ENCODE results near the gene F7. TPM values are rescaled to one million over a fixed set of nuclear protein-coding genes. Genes with fewer than 3 reads are reported as not detected.

The F7 gene
- total RNA-seq, 1 experiment from 2014 or later, result 0.26 TPM

GRCh38 chr13:113096052-113096744, 9.4 kb upstream of the F7 start (continued):
- TF ChIP-seq AFF4 (CRISPR knock-in tag; IDR thresholded peaks at IDR 0.05; ENCODE audit: borderline replicate concordance), result no peak
- TF ChIP-seq, protein P1, sequence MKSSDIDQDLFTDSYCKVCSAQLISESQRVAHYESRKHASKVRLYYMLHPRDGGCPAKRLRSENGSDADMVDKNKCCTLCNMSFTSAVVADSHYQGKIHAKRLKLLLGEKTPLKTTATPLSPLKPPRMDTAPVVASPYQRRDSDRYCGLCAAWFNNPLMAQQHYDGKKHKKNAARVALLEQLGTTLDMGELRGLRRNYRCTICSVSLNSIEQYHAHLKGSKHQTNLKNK (CRISPR knock-in tag; IDR thresholded peaks at IDR 0.05), result no peak
- TF ChIP-seq ZNF396 (CRISPR knock-in tag; IDR thresholded peaks at IDR 0.05; ENCODE audit: borderline replicate concordance), result no peak
- no peak for TF ChIP-seq RELA (CRISPR knock-in tag; IDR thresholded peaks at IDR 0.05; ENCODE audit: borderline replicate concordance)
- TF ChIP-seq USF2 (CRISPR knock-in tag; IDR thresholded peaks at IDR 0.05), result no peak
- TF ChIP-seq, protein P2, sequence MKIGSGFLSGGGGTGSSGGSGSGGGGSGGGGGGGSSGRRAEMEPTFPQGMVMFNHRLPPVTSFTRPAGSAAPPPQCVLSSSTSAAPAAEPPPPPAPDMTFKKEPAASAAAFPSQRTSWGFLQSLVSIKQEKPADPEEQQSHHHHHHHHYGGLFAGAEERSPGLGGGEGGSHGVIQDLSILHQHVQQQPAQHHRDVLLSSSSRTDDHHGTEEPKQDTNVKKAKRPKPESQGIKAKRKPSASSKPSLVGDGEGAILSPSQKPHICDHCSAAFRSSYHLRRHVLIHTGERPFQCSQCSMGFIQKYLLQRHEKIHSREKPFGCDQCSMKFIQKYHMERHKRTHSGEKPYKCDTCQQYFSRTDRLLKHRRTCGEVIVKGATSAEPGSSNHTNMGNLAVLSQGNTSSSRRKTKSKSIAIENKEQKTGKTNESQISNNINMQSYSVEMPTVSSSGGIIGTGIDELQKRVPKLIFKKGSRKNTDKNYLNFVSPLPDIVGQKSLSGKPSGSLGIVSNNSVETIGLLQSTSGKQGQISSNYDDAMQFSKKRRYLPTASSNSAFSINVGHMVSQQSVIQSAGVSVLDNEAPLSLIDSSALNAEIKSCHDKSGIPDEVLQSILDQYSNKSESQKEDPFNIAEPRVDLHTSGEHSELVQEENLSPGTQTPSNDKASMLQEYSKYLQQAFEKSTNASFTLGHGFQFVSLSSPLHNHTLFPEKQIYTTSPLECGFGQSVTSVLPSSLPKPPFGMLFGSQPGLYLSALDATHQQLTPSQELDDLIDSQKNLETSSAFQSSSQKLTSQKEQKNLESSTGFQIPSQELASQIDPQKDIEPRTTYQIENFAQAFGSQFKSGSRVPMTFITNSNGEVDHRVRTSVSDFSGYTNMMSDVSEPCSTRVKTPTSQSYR (CRISPR knock-in tag; IDR thresholded peaks at IDR 0.05), result no peak
- no peak for TF ChIP-seq ZNF219 (CRISPR knock-in tag; IDR thresholded peaks at IDR 0.05; ENCODE audit: borderline replicate concordance)
- TF ChIP-seq ESRRA (CRISPR knock-in tag; IDR thresholded peaks at IDR 0.05; ENCODE audit: borderline replicate concordance), result no peak
- no peak for TF ChIP-seq ZNF121 (CRISPR knock-in tag; IDR thresholded peaks at IDR 0.05)

DNA sequence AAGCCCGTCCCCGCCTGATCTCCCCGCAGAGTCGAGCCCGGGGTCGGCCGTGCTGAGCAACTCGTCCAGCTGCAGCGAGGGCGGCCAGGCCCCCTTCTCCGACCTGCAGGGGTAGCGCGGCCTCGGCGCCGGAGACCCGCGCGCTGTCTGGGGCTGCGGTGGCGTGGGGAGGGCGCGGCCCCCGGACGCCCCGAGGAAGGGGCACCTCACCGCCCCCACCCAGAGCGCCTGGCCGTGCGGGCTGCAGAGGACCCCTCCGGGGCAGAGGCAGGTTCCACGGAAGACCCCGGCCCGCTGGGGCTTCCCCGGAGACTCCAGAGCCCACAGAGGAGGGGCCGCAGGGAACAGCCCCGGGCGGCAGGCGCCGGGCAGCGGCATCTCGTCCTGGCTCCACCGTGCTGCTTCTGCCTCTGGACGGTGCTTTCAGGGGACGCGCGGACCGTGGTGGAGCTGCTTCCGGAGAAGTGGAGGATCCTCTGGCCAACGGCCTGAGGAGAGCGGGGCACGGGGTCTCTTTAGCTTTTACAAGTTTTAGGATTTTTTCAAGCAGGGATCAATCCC, 8.8 kb upstream of the F7 start:
- ATAC-seq (no peak), DNase-seq (ENCODE audit: low spot score) (no peak)
- Mint-ChIP-seq H3K9me3 (no peaks in the 10 kb centered on the region), H3K36me3 (no peaks in the 10 kb centered on the region), H3K4me3 (no peak overlapping the region), H3K27me3 (ENCODE audit: low read depth) (no peaks in the 10 kb centered on the region), H3K4me1 (peaks cover 3% of the 10 kb centered on the region; the same call in 1 of the 2 replicates), H3K27ac (no peak overlapping the region)
- ChIA-PET POLR2A (interaction anchor here (1.1 kb wide), 1 partner anchor 13 kb away, joined by 3 read pairs; no protein-coding TSS in a partner anchor), CTCF (interaction anchor here (0.6 to 2.7 kb wide), 3 partner anchors 11 to 116 kb away, joined by 3 to 10 read pairs (median 5); no protein-coding TSS in a partner anchor)
- TF ChIP-seq EMX1 (CRISPR knock-in tag; IDR thresholded peaks at IDR 0.05) (no peak), NFATC4 (CRISPR knock-in tag; IDR thresholded peaks at IDR 0.05) (no peak), SMAD4 (CRISPR knock-in tag; IDR thresholded peaks at IDR 0.05) (no peak), GRHL2 (CRISPR knock-in tag; IDR thresholded peaks at IDR 0.05; ENCODE audit: insufficient replicate concordance, severe bottlenecking) (no peak), OVOL2 (CRISPR knock-in tag; IDR thresholded peaks at IDR 0.05; ENCODE audit: borderline replicate concordance) (no peak), JUN (CRISPR knock-in tag; IDR thresholded peaks at IDR 0.05) (no peak), RELA (CRISPR knock-in tag; IDR thresholded peaks at IDR 0.05; ENCODE audit: borderline replicate concordance) (no peak), ZNF317 (CRISPR knock-in tag; IDR thresholded peaks at IDR 0.05; ENCODE audit: borderline replicate concordance, low read depth) (no peak)
- TF ChIP-seq, protein P3, sequence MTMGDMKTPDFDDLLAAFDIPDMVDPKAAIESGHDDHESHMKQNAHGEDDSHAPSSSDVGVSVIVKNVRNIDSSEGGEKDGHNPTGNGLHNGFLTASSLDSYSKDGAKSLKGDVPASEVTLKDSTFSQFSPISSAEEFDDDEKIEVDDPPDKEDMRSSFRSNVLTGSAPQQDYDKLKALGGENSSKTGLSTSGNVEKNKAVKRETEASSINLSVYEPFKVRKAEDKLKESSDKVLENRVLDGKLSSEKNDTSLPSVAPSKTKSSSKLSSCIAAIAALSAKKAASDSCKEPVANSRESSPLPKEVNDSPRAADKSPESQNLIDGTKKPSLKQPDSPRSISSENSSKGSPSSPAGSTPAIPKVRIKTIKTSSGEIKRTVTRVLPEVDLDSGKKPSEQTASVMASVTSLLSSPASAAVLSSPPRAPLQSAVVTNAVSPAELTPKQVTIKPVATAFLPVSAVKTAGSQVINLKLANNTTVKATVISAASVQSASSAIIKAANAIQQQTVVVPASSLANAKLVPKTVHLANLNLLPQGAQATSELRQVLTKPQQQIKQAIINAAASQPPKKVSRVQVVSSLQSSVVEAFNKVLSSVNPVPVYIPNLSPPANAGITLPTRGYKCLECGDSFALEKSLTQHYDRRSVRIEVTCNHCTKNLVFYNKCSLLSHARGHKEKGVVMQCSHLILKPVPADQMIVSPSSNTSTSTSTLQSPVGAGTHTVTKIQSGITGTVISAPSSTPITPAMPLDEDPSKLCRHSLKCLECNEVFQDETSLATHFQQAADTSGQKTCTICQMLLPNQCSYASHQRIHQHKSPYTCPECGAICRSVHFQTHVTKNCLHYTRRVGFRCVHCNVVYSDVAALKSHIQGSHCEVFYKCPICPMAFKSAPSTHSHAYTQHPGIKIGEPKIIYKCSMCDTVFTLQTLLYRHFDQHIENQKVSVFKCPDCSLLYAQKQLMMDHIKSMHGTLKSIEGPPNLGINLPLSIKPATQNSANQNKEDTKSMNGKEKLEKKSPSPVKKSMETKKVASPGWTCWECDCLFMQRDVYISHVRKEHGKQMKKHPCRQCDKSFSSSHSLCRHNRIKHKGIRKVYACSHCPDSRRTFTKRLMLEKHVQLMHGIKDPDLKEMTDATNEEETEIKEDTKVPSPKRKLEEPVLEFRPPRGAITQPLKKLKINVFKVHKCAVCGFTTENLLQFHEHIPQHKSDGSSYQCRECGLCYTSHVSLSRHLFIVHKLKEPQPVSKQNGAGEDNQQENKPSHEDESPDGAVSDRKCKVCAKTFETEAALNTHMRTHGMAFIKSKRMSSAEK (CRISPR knock-in tag; IDR thresholded peaks at IDR 0.05; ENCODE audit: borderline replicate concordance), result no peak
- TF ChIP-seq, protein P4, sequence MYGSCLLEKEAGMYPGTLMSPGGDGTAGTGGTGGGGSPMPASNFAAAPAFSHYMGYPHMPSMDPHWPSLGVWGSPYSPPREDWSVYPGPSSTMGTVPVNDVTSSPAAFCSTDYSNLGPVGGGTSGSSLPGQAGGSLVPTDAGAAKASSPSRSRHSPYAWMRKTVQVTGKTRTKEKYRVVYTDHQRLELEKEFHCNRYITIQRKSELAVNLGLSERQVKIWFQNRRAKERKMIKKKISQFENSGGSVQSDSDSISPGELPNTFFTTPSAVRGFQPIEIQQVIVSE (CRISPR knock-in tag; IDR thresholded peaks at IDR 0.05; ENCODE audit: borderline replicate concordance), result no peak
- TF ChIP-seq, protein P1 (CRISPR knock-in tag; IDR thresholded peaks at IDR 0.05), result no peak

Measured in WTC11 (cell line).